GM21423 (cell line): ENCODE data around the gene PKMYT1.
"Not testable (repeated sequence)": the region's sequence is repeated elsewhere in the genome, so short reads cannot be mapped to it uniquely, and the experiment has no call there.

Experiments used
- ATAC-seq: cut with Tn5 transposase; IDR thresholded peaks from one replicate; pipeline ENCODE4 v1.9.1; 2021; ENCODE audit warnings: mild to moderate bottlenecking, moderate library complexity; ENCODE audit not compliant: unreplicated experiment

The PKMYT1 gene

GRCh38 chr16:2962334-2963073 lies 17.7 kb downstream of the PKMYT1 start:
- no peak for ATAC-seq

DNA sequence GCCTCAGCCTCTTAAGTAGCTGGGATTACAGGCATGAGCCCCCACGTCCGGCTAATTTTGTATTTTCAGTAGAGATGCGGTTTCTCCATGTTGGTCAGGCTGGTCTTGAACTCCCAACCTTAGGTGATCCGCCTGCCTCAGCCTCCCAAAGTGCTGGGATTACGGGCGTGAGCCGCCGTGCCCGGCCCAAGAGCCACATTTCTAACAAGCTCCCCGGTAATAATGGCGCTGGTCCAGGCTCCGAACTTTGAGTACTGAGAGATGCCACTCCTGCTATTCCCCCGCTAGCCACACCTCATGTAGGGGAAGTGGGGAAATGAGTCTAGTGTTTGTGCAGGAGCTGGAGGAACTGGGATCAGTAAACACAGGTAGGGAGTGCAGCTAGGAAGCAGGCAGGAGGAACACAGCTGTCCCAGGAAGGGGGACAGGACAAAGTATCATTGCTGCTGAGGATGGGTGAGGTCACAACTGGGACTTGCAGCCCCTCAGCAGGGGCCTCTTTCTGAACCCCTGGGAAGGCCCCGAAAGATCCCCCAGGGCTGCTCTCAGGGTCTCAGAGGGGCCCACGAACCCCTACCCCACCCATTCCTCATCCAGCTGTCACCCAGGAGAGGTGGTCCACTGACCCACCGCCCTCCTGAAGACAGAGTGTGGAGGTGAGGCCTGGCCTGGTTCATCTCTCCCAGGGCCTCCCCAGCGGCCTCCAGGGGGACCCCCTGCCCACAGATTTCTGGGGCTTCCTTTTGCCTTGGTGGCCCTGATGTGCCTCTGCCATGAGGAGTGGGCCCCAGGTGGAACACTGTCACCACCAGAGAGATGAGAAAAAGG lies 19.8 kb downstream of the PKMYT1 start:
- no peak for ATAC-seq

DNA sequence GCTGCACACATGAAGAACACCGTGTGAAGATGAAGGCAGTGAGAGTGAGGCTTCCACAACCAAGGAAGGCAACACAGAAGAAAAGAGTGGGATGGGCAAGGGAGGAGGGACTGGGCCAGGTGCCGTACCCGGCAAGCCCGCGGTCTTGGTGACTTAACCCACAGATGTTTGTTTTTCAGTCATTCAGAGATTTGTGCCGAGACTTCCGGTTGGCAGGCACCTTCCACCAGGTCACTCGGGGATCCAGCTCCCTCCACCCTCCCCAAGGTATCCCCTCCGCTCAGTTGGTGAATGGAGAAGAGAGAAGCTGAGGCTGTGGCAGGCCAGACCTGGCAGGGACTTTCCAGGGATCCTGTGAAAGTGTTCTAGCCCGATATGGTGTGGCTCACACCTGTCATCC lies 21.0 kb downstream of the PKMYT1 start:
- ATAC-seq = no peak

- ATAC-seq = no peak
These were observed 23.7 kb downstream of the PKMYT1 start for GRCh38 chr16:2956579-2956956.

- no peak for ATAC-seq
These were observed 24.3 kb downstream of the PKMYT1 start for GRCh38 chr16:2955779-2956578.

DNA sequence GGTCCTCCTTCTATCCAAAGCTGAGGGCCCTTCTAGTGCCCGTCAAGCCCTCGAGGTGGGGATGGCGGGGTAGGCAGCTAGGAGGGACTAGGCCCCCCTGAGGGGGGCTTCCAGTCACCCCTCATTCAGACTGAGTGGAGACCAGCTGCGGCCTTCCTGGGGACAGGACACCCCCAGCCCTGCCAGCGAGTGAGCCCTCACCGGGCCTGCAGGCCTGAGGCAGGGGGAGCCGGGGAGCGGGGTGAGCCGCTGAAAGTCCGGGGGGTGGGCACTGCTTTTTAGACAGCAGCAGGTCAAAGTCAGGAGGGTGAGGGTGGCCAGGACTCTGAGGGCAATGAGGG lies 24.8 kb downstream of the PKMYT1 start:
- no peak for ATAC-seq

DNA sequence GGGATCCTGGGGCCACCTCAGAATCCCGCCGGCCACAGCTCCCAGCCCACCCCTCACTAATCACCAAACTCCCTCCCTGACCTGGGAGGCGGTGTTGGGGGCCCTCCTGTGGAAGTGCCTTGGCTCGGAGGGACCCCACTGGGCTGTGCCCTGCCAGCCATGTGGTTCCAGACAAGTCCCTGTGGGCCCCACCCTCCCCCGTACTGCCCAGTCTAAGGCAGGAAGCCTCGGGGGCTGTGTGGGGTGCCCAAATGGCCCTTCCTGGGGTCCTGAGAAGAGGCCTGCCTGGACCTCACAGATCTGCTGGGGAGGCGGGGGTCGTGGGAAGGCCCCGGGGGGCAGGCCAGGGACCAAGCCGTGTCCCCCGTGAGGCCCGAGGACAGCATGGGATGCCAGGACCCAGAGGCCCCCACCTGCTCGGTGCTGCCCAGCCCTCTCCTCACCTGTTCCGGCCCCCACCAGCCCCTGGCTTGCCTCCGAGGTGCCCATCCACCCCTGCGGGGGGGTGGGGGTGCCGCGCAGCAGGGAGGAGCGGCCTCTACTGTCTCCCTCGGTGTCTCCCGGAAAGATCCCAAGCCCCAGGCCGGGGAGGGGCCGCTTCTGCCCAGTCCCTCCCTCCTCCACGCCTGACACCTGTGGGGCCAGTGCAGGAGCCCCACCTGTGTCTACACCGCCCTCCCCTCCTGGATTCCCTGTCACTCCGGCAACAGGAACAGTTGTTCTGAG lies 25.4 kb downstream of the PKMYT1 start:
- ATAC-seq = no peak

DNA sequence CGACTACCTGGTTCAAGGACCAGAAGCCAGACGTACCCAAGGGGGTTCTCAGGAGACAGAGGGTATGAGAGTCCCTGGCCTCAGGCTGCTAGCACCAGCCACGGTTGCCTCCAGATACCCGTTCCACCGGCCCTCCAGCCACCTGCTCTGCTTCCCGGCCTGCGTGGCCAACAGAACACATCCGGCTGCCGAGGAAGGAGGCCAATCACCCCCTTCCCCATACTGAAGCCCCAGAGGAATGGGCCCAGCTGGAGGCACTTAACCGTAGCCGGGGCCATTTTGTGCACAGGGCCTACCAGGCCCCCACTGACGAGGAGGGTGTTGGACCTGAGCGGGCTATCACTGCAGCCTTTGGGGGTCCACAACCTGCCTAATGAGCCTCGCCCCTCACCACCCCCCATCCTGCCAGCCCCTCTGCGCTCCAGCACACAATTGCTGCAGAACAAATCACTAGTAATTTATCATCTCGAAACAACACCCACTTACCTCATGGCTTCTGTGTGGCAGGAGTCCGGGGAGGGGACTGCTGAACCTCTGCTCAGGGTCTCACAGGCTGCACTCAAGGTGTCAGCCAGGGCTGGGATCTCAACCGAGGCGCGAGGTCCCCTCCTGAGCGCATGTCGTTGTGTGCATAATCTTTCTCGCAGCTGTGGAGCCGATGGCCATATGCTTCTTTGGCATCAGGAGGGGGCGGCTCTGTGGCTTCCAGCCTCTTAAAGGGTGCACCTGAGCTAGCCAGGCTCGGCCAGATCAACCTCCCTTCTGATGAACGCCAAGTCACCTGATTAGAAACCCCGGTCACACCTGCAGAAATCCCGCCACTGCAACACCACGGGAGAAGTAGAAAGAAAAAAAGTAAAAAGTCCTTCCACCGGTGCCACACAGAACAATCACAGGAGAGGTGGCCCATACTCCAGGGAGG lies 26.3 kb downstream of the PKMYT1 start:
- no peak for ATAC-seq

DNA sequence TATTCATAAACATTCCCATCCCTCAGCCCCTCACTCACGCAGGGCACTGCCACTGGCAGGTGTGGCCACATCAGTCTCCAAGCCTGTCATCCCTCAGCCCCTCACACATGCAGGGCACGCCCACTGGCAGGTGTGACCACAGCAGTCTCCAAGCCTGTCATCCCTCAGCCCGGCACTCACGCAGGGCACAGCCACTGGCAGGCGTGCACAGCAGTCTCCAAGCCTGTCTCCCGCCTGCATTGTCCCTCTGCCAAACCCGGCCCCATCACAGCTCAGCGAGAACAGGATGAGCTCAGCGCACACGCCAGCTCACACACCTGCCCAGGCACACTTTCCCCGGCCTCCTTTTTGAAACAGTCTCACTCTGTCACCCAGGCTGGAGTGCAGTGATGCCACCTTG lies 27.6 kb downstream of the PKMYT1 start:
- ATAC-seq = no peak

- ATAC-seq = no peak
These were observed 29.5 kb downstream of the PKMYT1 start for GRCh38 chr16:2950773-2951172.

- no peak for ATAC-seq
These were observed 29.9 kb downstream of the PKMYT1 start for GRCh38 chr16:2950353-2950724.

DNA sequence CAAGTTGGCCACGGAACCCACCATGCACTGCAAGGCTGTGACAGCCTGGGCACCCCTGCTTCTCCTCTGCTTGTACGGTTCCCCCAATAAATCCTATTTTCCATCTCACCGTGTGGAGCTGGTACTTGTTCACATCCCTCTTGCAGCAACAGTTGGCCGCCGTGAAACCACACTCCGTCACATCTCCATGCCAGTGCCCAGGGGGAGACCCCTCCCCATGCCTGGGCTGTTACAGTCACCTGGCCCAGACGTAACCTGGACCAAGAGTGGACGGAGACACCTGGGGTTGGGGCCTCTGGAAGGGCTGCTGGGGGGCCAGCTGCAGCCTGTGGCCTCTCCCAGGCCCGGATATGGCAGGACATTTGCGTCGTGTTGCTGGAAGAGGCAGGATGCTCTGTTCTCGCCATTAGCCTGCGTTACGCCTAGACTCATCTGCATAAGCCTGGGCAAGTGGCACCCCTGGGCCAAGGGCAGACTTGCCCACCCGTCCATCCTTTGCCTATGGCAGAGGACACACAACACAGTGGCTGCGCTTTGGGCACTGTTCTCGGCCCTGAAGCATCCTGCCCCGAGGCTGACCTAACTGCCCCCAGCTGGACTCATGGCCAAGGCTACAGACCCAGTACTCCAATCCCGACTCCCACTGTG lies 30.4 kb downstream of the PKMYT1 start:
- ATAC-seq = no peak

DNA sequence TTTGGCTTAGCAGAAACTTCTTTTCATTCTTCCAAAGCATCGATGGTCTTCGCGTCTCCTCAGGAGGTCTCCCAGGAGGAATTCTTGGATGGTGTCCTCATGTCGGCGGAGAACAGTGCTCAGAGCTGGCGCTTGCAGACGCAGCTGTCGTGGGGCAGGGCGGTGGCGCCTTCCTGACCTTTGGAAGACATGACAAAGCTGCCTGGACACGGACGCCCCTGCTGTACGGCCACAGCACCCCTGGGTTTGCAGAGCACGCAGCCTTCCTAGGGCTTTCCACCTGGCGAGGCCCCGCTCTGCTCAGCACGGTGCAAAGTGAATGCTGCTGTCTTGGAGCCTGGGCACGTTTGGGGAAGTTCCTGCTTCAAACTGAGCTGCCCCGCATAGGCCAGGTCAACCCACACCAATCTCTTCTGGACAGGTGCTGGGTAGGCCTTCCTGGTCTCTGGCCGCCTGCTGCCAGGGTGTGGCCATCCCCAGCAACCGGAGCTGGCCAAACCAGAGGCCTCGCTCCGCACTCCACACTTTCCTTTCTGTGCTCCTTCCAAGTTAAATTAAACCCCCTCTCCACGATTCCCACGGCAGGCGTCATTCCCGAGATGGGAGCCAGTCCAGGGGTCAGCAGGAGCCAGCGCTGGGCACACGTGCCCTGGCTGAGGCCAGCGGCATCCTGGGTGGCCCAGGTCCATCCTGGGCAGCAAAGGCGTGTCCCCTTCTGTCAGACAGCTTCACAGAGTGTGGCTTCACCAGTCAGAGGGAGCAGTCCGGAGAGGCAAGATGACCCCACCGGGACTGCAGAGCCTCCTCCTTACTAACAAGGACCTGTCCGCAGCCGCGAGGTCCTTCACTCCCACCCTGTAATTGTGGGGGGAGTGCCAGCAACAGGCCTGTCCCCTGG lies 31.2 kb downstream of the PKMYT1 start:
- no peak for ATAC-seq

DNA sequence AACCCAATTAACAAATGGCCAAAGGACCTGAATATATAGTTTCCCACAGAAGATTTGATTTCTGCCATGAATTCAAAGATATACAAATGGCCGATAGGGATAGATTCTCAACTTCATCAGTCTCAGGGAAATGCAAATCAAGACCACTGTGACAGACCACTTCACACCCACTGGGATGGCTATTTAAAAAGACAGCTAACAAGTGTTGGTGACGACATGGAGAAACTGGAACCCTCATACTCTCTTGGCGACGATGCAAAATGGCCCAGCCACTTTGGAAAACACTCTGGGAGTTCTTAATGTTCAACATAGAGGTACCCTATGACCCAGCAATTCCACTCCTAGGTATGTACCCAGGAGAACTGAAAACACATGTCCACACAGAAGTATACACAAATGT lies 33.6 kb downstream of the PKMYT1 start:
- ATAC-seq = no peak

DNA sequence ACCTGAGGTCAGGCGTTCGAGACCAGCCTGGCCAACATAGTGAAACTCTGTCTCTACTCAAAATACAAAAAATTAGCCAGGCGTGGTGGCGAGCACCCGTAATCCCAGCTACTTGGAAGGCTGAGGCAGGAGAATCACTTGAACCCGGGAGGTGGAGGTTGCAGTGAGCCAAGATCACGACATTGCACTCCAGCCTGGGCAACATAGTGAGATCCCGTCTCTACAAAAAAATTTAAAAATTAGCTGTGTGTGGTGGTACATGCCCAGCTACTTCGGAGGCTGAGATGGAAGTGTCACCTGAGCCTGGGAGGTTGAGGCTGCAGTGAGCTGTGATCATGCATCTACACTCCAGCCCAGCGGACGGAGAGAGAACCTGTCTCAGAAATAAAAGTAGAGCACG lies 36.5 kb downstream of the PKMYT1 start:
- ATAC-seq = not testable (repeated sequence)

DNA sequence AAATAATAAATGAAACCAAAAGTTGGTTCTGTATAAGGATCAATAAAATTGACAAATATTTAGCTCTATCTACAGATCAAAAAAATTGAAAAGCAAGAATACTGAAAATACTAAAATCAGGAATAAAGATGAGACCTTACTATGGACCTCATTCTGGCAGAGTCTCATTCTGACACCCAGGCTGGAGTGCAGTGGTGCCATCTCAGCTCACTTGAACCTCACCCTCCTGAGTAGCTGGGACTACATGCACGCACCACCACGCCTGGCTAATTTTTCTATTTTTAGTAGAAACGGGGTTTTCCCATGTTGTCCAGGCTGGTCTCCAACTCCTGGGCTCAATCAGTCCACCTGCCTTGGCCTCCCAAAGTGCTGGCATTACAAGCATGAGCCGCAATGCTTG lies 38.2 kb downstream of the PKMYT1 start:
- no peak for ATAC-seq

GRCh38 chr16:2939968-2940367 lies 40.3 kb downstream of the PKMYT1 start:
- no peak for ATAC-seq

GRCh38 chr16:2938206-2938605 lies 42.0 kb downstream of the PKMYT1 start:
- no peak for ATAC-seq

GRCh38 chr16:2937170-2937569 lies 43.1 kb downstream of the PKMYT1 start:
- no peak for ATAC-seq
